HepG2 (cell line): ENCODE results near the gene OVOL3. TPM values are rescaled to one million over a fixed set of nuclear protein-coding genes. Genes with fewer than 3 reads are reported as not detected.

Experiments
- ATAC-seq: fragments of 200-7000 bp; cut with Tn5 transposase; 3 replicates; pipeline ENCODE4 v1.9.1; 2020; ENCODE audit warnings: mild to moderate bottlenecking, moderate library complexity
- BruUV-seq: library from RNA; stranded (reverse); fragments of 400-500 nt; replicated peaks from 2 replicates; lab custom pipeline; 2021; lab: Mats Ljungman, UMichigan
- CTCF ChIA-PET: fragments of 300-600 bp; formaldehyde crosslinking; extraction: SDS; loops from one replicate; lab custom pipeline; 2021; ENCODE audit warnings: low total read pairs, inconsistent platforms, low intra/inter-chr PET ratio; lab: Yijun Ruan, JAX
- POLR2A ChIA-PET: fragments of 350-600 bp; sonication (Branson Sonifier 250); formaldehyde crosslinking; loops from one replicate; lab custom pipeline; 2020; ENCODE audit warnings: antibody characterized with exemption, inconsistent platforms; lab: Yijun Ruan, JAX
- DNase-seq: peaks from one replicate; pipeline ENCODE4 v3.0.0-alpha.2; 2015; ENCODE audit warnings: low spot score
- FAIRE-seq: peaks from 3 replicates; lab custom pipeline; 2011; peaks lifted over from hg19 to GRCh38; lab: Jason Lieb, UNC
- H2AFZ ChIP-seq: one replicate; pipeline ENCODE4 v1.6.1; 2011; ENCODE audit warnings: low read length, inconsistent platforms
- H3K27ac ChIP-seq: fragments of 300-600 bp; 3 replicates; pipeline ENCODE4 v1.8.0; 2011; ENCODE audit warnings: mixed run types, mild to moderate bottlenecking, mixed read lengths, low read length, inconsistent platforms; ENCODE audit not compliant: insufficient read depth; ENCODE audit errors: extremely low read length
- H3K27me3 ChIP-seq, 2 experiments: fragments of 200-600 bp in 1 of 2; 2 replicates in 1 of 2; 3 replicates in 1 of 2; pipeline versions ENCODE4 v1.6.0 to v1.8.0; 2011; ENCODE audit warnings: low read length in 2 of 2, mild to moderate bottlenecking in 2 of 2, moderate library complexity in 2 of 2, inconsistent platforms in 1 of 2; ENCODE audit not compliant: insufficient read depth in 2 of 2, control insufficient read depth in 1 of 2
- H3K36me3 ChIP-seq, 2 experiments: fragments of 200-600 bp in 1 of 2; replicated peaks in 1 of 2; 2 replicates in 1 of 2; 3 replicates in 1 of 2; pipeline versions ENCODE4 v1.5.1 to v1.8.0; 2011; ENCODE audit warnings: low read length in 2 of 2, inconsistent platforms in 1 of 2; ENCODE audit not compliant: insufficient read depth in 2 of 2, control insufficient read depth in 1 of 2
- H3K4me1 ChIP-seq: 2 replicates; pipeline ENCODE4 v1.5.1; 2012; ENCODE audit warnings: low read length, inconsistent platforms; ENCODE audit not compliant: insufficient read depth
- H3K4me2 ChIP-seq: 2 replicates; pipeline ENCODE4 v1.6.0; 2011; ENCODE audit warnings: low read depth, low read length, inconsistent platforms
- H3K4me3 ChIP-seq, 3 experiments: fragments of 200-600 bp in 1 of 3; sonication (generic), shearing (Covaris generic) in 1 of 3; replicated peaks in 1 of 3; 2 replicates each; pipeline ENCODE4 v1.5.1; 2011 to 2016; ENCODE audit warnings: low read length in 3 of 3, inconsistent platforms in 2 of 3, low read depth in 2 of 3, mild to moderate bottlenecking in 2 of 3, control low read depth in 1 of 3, mixed read lengths in 1 of 3; ENCODE audit not compliant: insufficient read depth in 1 of 3
- H3K79me2 ChIP-seq: one replicate; pipeline ENCODE4 v1.6.1; 2011; ENCODE audit warnings: low read length, inconsistent platforms; ENCODE audit not compliant: insufficient read depth
- H3K9ac ChIP-seq: 2 replicates; pipeline ENCODE4 v1.6.0; 2011; ENCODE audit warnings: mild to moderate bottlenecking, low read depth, low read length, inconsistent platforms; ENCODE audit not compliant: insufficient read depth
- H3K9me3 ChIP-seq: 2 replicates; pipeline ENCODE4 v1.5.1; 2012; ENCODE audit warnings: mild to moderate bottlenecking, low read length
- H4K20me1 ChIP-seq: 2 replicates; pipeline ENCODE4 v1.6.0; 2011; ENCODE audit warnings: inconsistent platforms, mild to moderate bottlenecking, low read length, moderate library complexity; ENCODE audit not compliant: insufficient read depth
- CCDC6 ChIP-seq: sonication (generic); formaldehyde crosslinking; IDR thresholded peaks from 2 replicates; pipeline ENCODE4 v1.8.1; 2022; ENCODE audit warnings: mild to moderate bottlenecking, missing genetic modification reagents, moderate library complexity
- ETV5 ChIP-seq: IDR thresholded peaks from 2 replicates; pipeline ENCODE4 v1.6.1; 2018; ENCODE audit warnings: missing biosample characterization, missing genetic modification reagents, inconsistent platforms, borderline replicate concordance
- GFI1 ChIP-seq: sonication (generic); formaldehyde crosslinking; IDR thresholded peaks from 2 replicates; pipeline ENCODE4 v1.5.0; 2020; ENCODE audit warnings: missing genetic modification reagents, mild to moderate bottlenecking, borderline replicate concordance
- HMG20B ChIP-seq: conservative IDR thresholded peaks from 2 replicates; pipeline ENCODE4 v1.6.1; 2016; ENCODE audit warnings: missing genetic modification reagents, missing compliant biosample characterization
- KLF16 ChIP-seq, 2 experiments: sonication (generic) in 1 of 2; formaldehyde crosslinking in 1 of 2; IDR thresholded peaks; 2 replicates each; pipeline versions ENCODE4 v1.6.1 to v1.8.0; 2016 to 2023; ENCODE audit warnings: missing genetic modification reagents in 2 of 2, missing compliant biosample characterization in 1 of 2
- MIXL1 ChIP-seq: IDR thresholded peaks from 2 replicates; pipeline ENCODE4 v1.6.1; 2016
- MXI1 ChIP-seq: IDR thresholded peaks from 3 replicates; pipeline ENCODE4 v1.6.1; 2012; ENCODE audit warnings: low read depth, low read length, inconsistent platforms, borderline replicate concordance
- REXO4 ChIP-seq: sonication (generic); formaldehyde crosslinking; IDR thresholded peaks from 2 replicates; pipeline ENCODE4 v1.8.0; 2022; ENCODE audit warnings: missing genetic modification reagents, mild to moderate bottlenecking, borderline replicate concordance
- RFX5 ChIP-seq: IDR thresholded peaks from 2 replicates; pipeline ENCODE4 v1.6.1; 2011; ENCODE audit warnings: low read depth, low read length, improper control_type of control experiment
- SIX1 ChIP-seq: sonication (generic); formaldehyde crosslinking; IDR thresholded peaks from 2 replicates; pipeline ENCODE4 v1.4.0; 2020; ENCODE audit warnings: missing genetic modification reagents, borderline replicate concordance
- ZBTB14 ChIP-seq: sonication (generic); formaldehyde crosslinking; IDR thresholded peaks from 2 replicates; pipeline ENCODE4 v1.4.0; 2020; ENCODE audit warnings: missing genetic modification reagents
- ZNF263 ChIP-seq: sonication (generic); formaldehyde crosslinking; IDR thresholded peaks from 2 replicates; pipeline ENCODE4 v1.4.0; 2020; ENCODE audit warnings: missing genetic modification reagents
- ZNF264 ChIP-seq: sonication (generic); formaldehyde crosslinking; IDR thresholded peaks from 2 replicates; pipeline ENCODE4 v1.4.0; 2020; ENCODE audit warnings: missing genetic modification reagents
- ZNF33B ChIP-seq: sonication (generic); formaldehyde crosslinking; IDR thresholded peaks from 2 replicates; pipeline ENCODE4 v1.5.1; 2020; ENCODE audit warnings: mild to moderate bottlenecking, missing genetic modification reagents
- ZNF354B ChIP-seq: sonication (generic); formaldehyde crosslinking; IDR thresholded peaks from 2 replicates; pipeline ENCODE4 v1.8.0; 2022; ENCODE audit warnings: mild to moderate bottlenecking, missing genetic modification reagents
- ZNF430 ChIP-seq: sonication (generic); formaldehyde crosslinking; IDR thresholded peaks from 2 replicates; pipeline ENCODE4 v1.9.0; 2021; ENCODE audit warnings: mild to moderate bottlenecking, missing genetic modification reagents
- ZNF512B ChIP-seq: sonication (generic); formaldehyde crosslinking; IDR thresholded peaks from 2 replicates; pipeline ENCODE4 v1.5.1; 2020; ENCODE audit warnings: missing genetic modification reagents, mild to moderate bottlenecking, borderline replicate concordance
- ZNF597 ChIP-seq: sonication (generic); formaldehyde crosslinking; IDR thresholded peaks from 2 replicates; pipeline ENCODE4 v1.5.0; 2020; ENCODE audit warnings: missing genetic modification reagents
- WGBS: methylation state at CpG from one replicate; pipeline ENCODE4 v1.1.6; 2017; ENCODE audit warnings: low lambda C conversion rate; 5-methylcytosine and 5-hydroxymethylcytosine counted together
- in situ Hi-C: cut with HindIII; loops from 2 replicates; pipeline ENCODE4 v1.10.0; 2017; ENCODE audit warnings: low pct_unique_long_range_greater_than_20kb; ENCODE audit not compliant: extremely low pct_ligation_motif_present
- intact Hi-C: fragments of 100-400 bp; cut with micrococcal nuclease; formaldehyde crosslinking; loops from one replicate; pipeline ENCODE4 v1.10.0; 2022; ENCODE audit not compliant: unreplicated experiment
- polyA plus RNA-seq, 8 experiments: library from polyadenylated mRNA; depleted of rRNA in 3 of 8; stranded (reverse) in 7 of 8; unstranded in 1 of 8; fragments of >200 nt; fragmentation: Illumina TruSeq in 4 of 8; extraction: Trizol in 4 of 8; gene quantifications; 2 replicates each; pipeline versions ENCODE4 v1.2.1 to v1.2.3, GENCODE V29; 2011 to 2016; ENCODE audit warnings: low read depth in 4 of 8, missing spikeins in 1 of 8, mixed read lengths in 1 of 8; ENCODE audit not compliant: insufficient read depth in 1 of 8
- total RNA-seq, 5 experiments: library from RNA; depleted of rRNA; stranded (reverse); fragments of >200 nt; fragmentation: Illumina TruSeq; extraction: Trizol; gene quantifications; 2 replicates each; pipeline ENCODE4 v1.2.3, GENCODE V29; 2016; ENCODE audit warnings: low read depth in 1 of 5

OVOL3 gene
- total and polyA plus RNA-seq, 2 of the 13 experiments (the other 11 are each of a cell fraction or from before 2014, with no cell fraction given), result not detected

GRCh38 chr19:36082916-36083315, 28.0 kb upstream of the OVOL3 start (continued):
- TF ChIP-seq HMG20B (CRISPR knock-in tag), result no peak
- no peak for TF ChIP-seq ZNF354B
- TF ChIP-seq ZNF264 (CRISPR knock-in tag), result no peak
- no peak for TF ChIP-seq SIX1 (CRISPR knock-in tag)

GRCh38 chr19:36084231-36085009, 26.5 kb upstream of the OVOL3 start:
- DNase-seq (no peak), ATAC-seq (no peak), FAIRE-seq (no peak)
- H3K4me1 ChIP-seq, result peaks cover 4% of the 10 kb centered on the region
- H3K4me3 ChIP-seq, result no peak overlapping the region
- in situ Hi-C loops (no loop called here), intact Hi-C loops (no loop called here)
- CTCF ChIA-PET, result no interaction called here
- no peak overlapping the region for H3K4me2 ChIP-seq
- H3K36me3 ChIP-seq, result peaks cover 20 to 58% of the 10 kb centered on the region in 2 experiments
- no peak overlapping the region for H3K27ac ChIP-seq
- 93% methylated on average over 4 of the region's 12 CpGs for WGBS
- H2AFZ ChIP-seq, result no peak overlapping the region
- no peaks in the 10 kb centered on the region for H3K79me2 ChIP-seq
- POLR2A ChIA-PET, result no interaction called here
- no peaks in the 10 kb centered on the region for H3K27me3 ChIP-seq
- H3K9me3 ChIP-seq, result no peaks in the 10 kb centered on the region
- no peaks in the 10 kb centered on the region for H4K20me1 ChIP-seq
- H3K9ac ChIP-seq, result no peak overlapping the region
- no TSS peak for BruUV-seq
- TF ChIP-seq MIXL1 (CRISPR knock-in tag) (no peak), ZNF263 (CRISPR knock-in tag) (no peak), RFX5 (no peak), MXI1 (no peak), ZNF430 (CRISPR knock-in tag) (no peak), GFI1 (no peak), ETV5 (CRISPR knock-in tag) (no peak), ZNF597 (CRISPR knock-in tag) (no peak), ZNF33B (CRISPR knock-in tag) (no peak), ZBTB14 (no peak), KLF16 (CRISPR knock-in tag; IDR thresholded peaks at IDR 0.05) (no peak), REXO4 (no peak), ZNF512B (CRISPR knock-in tag) (no peak), CCDC6 (no peak)
- TF ChIP-seq, all 625 proteins: peak for 0
